ENCODE measurements around the gene USP2.

The USP2 gene

GRCh38 chr11:119309953-119310681 lies 71.4 kb downstream of the USP2 start:
- peaks cover 0 to 97% (median 72%) of the 10 kb centered on the region in 4 donors for H3K4me1 ChIP-seq
- intact Hi-C loops (cut with DNase I; ENCODE audit: low total_unique reads): no loop called here
- peak overlapping the region; percentile 99 for H3K27ac ChIP-seq
- DNase-seq: peak in 1 of 2 donors; percentile 67
- no peaks in the 10 kb centered on the region for H3K27me3 ChIP-seq
- TF ChIP-seq, protein P1, sequence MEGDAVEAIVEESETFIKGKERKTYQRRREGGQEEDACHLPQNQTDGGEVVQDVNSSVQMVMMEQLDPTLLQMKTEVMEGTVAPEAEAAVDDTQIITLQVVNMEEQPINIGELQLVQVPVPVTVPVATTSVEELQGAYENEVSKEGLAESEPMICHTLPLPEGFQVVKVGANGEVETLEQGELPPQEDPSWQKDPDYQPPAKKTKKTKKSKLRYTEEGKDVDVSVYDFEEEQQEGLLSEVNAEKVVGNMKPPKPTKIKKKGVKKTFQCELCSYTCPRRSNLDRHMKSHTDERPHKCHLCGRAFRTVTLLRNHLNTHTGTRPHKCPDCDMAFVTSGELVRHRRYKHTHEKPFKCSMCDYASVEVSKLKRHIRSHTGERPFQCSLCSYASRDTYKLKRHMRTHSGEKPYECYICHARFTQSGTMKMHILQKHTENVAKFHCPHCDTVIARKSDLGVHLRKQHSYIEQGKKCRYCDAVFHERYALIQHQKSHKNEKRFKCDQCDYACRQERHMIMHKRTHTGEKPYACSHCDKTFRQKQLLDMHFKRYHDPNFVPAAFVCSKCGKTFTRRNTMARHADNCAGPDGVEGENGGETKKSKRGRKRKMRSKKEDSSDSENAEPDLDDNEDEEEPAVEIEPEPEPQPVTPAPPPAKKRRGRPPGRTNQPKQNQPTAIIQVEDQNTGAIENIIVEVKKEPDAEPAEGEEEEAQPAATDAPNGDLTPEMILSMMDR (IDR thresholded peaks at IDR 0.05): no peak
- peak overlapping the region in 1 of 2 donors; percentile 97 for H3K4me3 ChIP-seq
- no peaks in the 10 kb centered on the region for H3K9me3 ChIP-seq
- H3K36me3 ChIP-seq: peaks cover 72 to 74% (median 73%) of the 10 kb centered on the region in 3 donors

- TF ChIP-seq, protein P1 (IDR thresholded peaks at IDR 0.05): no peak
- peaks cover 65 to 67% (median 67%) of the 10 kb centered on the region in 3 donors for H3K36me3 ChIP-seq
- H3K27ac ChIP-seq: peak overlapping the region; percentile 99
Observed at GRCh38 chr11:119309411-119309810, 72.1 kb downstream of the USP2 start.

DNA sequence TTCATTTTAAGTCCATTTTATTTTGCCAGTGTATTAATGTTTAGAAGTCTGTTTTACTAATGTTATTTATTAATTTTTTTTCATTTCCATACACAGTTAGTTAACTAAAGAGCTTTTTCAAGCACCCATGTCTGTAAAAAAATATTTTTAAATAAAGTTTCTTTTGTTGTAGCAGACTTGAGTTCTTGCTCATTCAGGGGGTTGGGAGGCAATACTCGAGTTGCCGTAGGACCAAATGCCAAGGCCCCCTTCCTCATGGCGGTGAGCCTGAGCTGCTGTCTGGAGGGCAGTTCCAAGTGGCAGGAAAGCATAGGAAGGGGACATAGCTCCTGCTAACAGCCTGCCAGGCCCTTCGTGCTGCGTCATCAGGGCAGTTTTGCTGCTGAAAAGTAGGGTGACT lies 73.5 kb downstream of the USP2 start:
- Histone ChIP-seq H3K9me3 (no peaks in the 10 kb centered on the region), H3K27me3 (no peaks in the 10 kb centered on the region), H3K4me1 (peaks cover 0 to 84% (median 65%) of the 10 kb centered on the region in 4 donors), H3K36me3 (peaks cover 60 to 65% (median 62%) of the 10 kb centered on the region in 3 donors), H3K27ac (peak overlapping the region; percentile 99), H3K4me3 (no peak overlapping the region)
- peak in 1 of 2 donors; percentile 83 for DNase-seq
- TF ChIP-seq, protein P1 (IDR thresholded peaks at IDR 0.05): no peak
- intact Hi-C loops (cut with DNase I; ENCODE audit: low total_unique reads): no loop called here

More at GRCh38 chr11:119309411-119309810, 72.1 kb downstream of the USP2 start:
- Histone ChIP-seq H3K4me1 (peaks cover 0 to 98% (median 73%) of the 10 kb centered on the region in 4 donors), H3K9me3 (no peaks in the 10 kb centered on the region), H3K27me3 (no peaks in the 10 kb centered on the region), H3K4me3 (no peak overlapping the region)
- no peak for DNase-seq
- intact Hi-C loops (cut with DNase I; ENCODE audit: low total_unique reads): no loop called here

- Histone ChIP-seq H3K4me3 (no peak overlapping the region), H3K27ac (peak overlapping the region; percentile 99), H3K27me3 (no peaks in the 10 kb centered on the region), H3K9me3 (no peaks in the 10 kb centered on the region), H3K4me1 (peaks cover 0 to 77% (median 58%) of the 10 kb centered on the region in 4 donors), H3K36me3 (peaks cover 52 to 64% (median 54%) of the 10 kb centered on the region in 3 donors)
- TF ChIP-seq, protein P1 (IDR thresholded peaks at IDR 0.05): peak in 1 of 2 experiments; percentile 14
- DNase-seq: peak in 1 of 2 donors; percentile 80
- intact Hi-C loops (cut with DNase I; ENCODE audit: low total_unique reads): no loop called here
Observed at GRCh38 chr11:119307219-119307618, 74.3 kb downstream of the USP2 start.

DNA sequence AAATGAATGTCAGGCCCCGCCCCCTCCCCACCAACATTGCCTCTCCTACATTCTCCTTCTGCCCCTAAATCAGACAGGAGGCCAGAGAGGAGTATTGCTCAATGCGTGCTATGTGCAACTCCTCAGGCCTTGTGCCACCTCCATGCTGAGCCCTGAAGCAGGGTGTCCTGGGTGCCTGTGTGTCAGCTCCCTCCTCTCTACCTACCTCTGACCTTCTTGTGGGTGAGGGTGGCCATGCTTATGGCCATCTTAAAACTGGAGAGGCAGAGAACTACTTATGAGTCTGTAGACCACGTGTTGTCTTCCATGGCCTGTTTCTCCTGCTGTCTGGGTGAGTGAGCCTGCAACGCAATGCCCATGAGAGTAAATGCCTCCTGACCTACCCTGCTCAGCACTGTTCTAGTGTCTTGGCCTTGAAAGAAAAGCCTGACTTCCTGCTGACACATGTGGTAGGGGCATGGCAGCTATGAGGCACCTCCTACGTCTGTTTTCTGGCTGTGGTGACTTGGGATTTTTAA lies 75.1 kb downstream of the USP2 start:
- H3K27ac ChIP-seq: peak overlapping the region; percentile 99
- H3K9me3 ChIP-seq: no peaks in the 10 kb centered on the region
- H3K27me3 ChIP-seq: no peaks in the 10 kb centered on the region
- DNase-seq: peak; percentile 79 to 95
- peaks cover 0 to 69% (median 51%) of the 10 kb centered on the region in 4 donors for H3K4me1 ChIP-seq
- intact Hi-C loops (cut with DNase I; ENCODE audit: low total_unique reads): no loop called here
- H3K4me3 ChIP-seq: peak overlapping the region in 1 of 2 donors; percentile 34
- peaks cover 46 to 64% (median 50%) of the 10 kb centered on the region in 3 donors for H3K36me3 ChIP-seq
- TF ChIP-seq, protein P1 (IDR thresholded peaks at IDR 0.05): no peak
